UCSD-AML1 (cell line): ENCODE measurements around the gene PRDM10.

Experiments
- DNase-seq: peaks from one replicate; lab custom pipeline; 2025; ENCODE audit not compliant: unreplicated experiment; lab: John Stamatoyannopoulos, UW

PRDM10 gene

GRCh38 chr11:129948926-129949466 lies 53.6 kb downstream of the PRDM10 start:
- no peak for DNase-seq

- no peak for DNase-seq
These were observed 55.2 kb downstream of the PRDM10 start for GRCh38 chr11:129947474-129947873.

DNA sequence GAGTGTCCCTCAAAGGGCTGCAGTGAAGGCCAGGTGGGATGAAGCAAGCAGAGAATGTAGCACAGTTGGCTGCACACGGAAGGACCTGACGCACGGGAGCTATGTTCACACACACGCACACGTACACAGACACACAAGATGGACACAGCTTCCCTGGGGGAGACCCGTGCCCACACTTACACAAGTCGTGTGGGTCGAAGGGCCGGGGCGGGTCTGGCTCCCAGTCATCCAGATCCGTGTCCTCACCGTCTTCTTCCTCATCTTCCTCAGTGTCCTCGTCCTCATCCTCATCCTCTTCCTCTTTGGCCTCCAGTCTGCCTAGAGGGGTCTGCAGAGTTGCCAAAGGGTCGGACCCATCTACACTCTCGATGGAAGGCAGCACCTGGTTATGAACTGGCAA lies 55.7 kb downstream of the PRDM10 start:
- DNase-seq, result no peak

- DNase-seq, result no peak
These were observed 56.4 kb downstream of the PRDM10 start for GRCh38 chr11:129946256-129946655.

DNA sequence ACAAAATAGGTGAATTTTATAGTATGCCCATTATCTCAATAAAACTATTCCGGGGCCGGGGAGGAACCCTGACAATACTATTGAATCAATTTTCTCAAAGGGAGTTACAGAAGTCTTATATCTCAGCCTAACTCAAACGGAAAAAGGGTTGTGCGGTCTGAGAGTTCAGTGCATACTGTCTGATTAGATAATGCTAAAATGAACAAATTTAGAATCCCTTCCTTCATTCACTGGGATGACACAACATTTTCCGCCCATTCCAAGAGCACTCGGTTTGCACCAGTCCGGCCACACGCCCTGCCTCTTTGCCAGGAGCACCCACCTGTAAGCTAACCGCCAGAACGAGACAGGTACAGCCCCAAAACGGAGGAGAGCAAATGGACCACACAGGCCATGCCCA lies 57.3 kb downstream of the PRDM10 start:
- no peak for DNase-seq

- DNase-seq, result no peak
These were observed 57.9 kb downstream of the PRDM10 start for GRCh38 chr11:129944696-129945095.

GRCh38 chr11:129943036-129943435 lies 59.6 kb downstream of the PRDM10 start:
- no peak for DNase-seq

DNA sequence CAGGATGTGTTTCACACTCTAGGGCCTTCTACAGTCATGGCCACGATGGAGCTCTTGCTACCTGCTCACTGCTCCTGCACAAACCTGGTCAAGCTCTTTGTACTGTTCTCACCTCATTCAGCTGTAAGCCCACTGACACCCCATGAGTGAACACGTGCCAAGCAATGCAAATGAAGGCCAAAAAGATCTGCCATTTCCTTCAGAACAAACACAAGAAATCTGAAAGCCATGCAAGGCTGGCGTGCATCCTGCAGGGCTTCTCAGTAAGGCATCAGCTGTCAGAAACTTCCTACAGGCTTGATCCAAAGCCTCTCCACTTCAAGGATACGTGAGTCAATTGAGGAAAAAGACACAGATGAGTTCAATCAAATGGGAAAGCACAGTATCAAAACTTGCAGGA lies 63.1 kb downstream of the PRDM10 start:
- no peak for DNase-seq

- no peak for DNase-seq
These were observed 63.9 kb downstream of the PRDM10 start for GRCh38 chr11:129938764-129939163.

GRCh38 chr11:129937592-129938238 lies 64.9 kb downstream of the PRDM10 start:
- no peak for DNase-seq

GRCh38 chr11:129935723-129936122 lies 66.9 kb downstream of the PRDM10 start:
- no peak for DNase-seq

GRCh38 chr11:129933891-129934290 lies 68.7 kb downstream of the PRDM10 start:
- DNase-seq, result no peak

DNA sequence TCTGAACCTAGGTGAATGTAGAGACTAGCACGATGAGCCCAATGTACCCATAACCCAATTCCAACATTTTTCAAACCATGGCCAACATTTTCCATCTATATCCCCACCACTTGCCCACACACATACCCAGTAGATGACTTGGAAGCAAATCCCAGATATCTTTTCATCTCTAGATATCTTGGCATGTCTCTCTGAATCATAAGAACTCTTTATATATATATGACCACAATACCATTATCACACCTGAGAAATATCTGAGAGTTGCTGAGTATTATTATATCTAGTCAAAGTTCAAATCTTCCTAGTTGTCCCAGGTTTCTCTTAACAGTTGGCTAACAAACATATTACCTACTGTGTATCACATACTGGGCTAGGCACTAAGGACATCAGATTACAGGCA lies 69.4 kb downstream of the PRDM10 start:
- no peak for DNase-seq

GRCh38 chr11:129932381-129933067 lies 70.1 kb downstream of the PRDM10 start:
- DNase-seq, result no peak

DNA sequence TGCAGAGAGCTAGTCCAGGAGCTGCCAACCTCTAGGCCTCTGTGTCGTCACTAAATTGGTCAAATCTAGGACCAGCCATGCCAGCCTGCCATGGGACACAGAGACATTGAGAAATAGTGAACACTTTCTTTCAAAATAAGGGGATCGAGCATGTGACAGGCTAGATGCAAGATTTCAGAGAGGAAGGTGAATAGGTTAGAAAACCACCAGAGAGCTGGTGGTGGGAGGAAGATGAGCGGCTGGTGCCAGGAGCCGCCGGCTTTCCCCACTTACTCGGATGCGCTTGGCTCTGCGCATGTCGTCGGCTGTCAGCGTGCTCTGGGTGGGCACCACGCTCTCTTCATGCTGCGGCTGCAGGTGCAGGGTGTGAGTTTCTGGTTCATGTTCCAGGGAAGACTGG lies 71.9 kb downstream of the PRDM10 start:
- DNase-seq, result no peak

DNA sequence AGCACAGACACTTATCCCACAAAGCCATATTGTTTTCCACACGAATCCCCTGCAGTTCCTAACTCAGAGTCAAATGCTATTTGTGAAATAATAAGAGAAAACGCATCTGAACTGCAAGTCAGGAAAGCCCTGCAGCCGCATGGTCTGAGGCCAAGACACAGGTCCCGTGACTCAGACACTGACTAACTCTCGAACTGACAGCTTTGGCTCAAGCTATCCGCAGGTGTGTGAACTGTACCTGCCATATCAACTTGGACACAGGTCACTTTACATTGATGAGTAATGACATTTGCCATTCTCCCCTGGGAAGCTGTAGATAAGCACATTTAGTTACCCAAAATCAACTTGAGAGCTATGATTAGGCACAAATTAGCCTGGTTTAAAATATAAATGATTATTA lies 72.3 kb downstream of the PRDM10 start:
- DNase-seq, result no peak

DNA sequence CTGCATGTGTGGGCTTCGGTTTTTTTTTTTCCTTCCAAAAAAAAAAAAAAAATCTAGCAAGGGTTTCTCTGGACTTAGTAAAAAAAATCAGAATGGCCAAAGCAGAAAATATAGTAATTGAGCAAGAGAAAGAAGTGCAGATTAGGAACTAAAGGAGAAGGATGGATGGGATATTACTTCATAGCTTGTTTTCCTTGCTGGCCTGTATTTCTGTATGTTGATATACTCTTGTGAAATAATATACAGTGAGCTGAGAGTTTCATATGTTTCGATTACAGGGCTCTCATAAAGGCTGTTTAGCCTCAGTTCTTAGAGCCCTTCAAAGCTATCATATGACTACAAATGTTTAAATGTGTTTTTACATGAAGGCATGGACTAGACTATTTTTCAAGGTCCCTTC lies 72.9 kb downstream of the PRDM10 start:
- DNase-seq, result no peak

GRCh38 chr11:129928923-129929692 lies 73.5 kb downstream of the PRDM10 start:
- no peak for DNase-seq

- no peak for DNase-seq
These were observed 80.0 kb downstream of the PRDM10 start for GRCh38 chr11:129922674-129923073.

DNA sequence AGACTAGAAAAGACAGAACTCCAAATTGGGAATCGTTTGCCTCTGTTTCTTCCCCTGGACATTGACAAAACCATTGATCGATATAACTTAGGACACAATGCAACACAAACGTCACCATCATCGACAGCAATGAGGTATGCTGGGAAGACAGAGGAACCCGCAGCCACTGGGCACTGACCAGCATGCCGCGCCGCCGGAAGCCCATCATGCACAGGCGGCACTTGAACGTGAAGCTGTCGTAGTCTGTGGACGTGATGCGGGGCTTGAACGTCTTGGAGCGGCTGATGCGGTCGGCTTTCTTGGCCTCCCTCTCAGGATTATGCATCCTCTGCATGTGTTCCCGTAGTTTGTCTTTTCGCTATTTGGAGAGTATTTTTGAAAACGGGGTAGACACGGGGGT lies 84.3 kb downstream of the PRDM10 start:
- DNase-seq, result no peak

- DNase-seq, result no peak
These were observed 85.4 kb downstream of the PRDM10 start for GRCh38 chr11:129917231-129917630.

- DNase-seq, result peak; percentile 34
These were observed 91.3 kb downstream of the PRDM10 start for GRCh38 chr11:129911298-129911697.
